GM19023 (cell line): ENCODE data around the gene TUT4.

Experiments used
- ATAC-seq: cut with Tn5 transposase; IDR thresholded peaks from one replicate; pipeline ENCODE4 v1.9.1; 2021; ENCODE audit warnings: mild to moderate bottlenecking, moderate library complexity; ENCODE audit not compliant: unreplicated experiment

Gene TUT4

DNA sequence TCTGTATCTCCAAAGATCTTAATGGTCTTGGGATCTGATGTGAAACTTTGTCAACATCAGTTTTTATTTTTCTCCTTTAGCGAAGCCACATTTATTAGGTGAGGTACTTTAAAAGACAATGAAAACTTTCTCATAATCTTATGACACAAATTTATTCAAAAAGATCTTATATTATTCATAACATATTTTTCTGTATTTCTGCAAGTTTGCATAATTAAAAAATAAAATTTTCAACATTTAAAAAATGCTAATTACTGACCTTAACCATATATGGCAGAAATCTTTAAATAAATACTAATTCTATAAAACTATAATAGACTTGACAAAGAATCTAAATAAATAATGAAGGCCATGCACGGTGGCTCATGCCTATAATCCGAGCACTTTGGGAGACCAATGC is 75.9 kb downstream of the TUT4 start:
- ATAC-seq, result no peak

GRCh38 chr1:52474807-52475206 is 78.1 kb downstream of the TUT4 start:
- no peak for ATAC-seq

GRCh38 chr1:52473039-52473438 is 79.9 kb downstream of the TUT4 start:
- ATAC-seq, result no peak

DNA sequence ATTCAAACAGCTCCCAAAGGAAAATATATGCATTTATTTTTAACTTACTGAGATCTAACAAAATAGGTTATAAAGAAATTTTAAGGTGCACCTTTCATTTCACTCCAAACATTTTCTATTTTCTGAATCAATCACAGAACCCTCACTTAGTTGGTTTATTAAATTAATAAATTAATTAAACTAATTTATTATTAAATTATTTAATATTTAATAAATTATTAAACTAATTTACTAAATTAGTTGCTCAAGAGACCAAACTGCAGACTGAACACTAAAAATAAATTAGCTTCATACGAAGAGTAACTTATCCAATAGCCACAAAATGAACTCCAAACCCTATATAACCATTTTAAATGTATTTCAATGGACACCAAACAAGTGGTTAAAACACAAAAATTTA is 80.5 kb downstream of the TUT4 start:
- ATAC-seq, result no peak

DNA sequence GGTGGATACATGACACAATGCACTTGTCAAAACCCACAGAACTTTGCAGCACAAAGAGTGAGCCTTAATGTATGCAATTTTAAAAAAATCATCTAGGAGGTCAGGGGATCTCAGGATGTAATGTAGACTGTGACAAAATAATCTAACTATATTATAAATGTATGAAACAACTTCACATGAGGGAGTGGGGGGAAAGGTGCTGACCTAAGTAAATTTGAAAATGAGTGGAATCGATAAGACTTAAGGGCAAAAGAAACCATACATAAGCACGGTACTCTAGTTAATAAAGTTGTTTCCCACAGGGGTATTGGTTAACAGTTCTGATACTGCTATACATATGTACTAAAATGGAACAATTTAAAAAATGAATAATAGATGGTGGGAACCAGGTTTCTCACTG is 83.8 kb downstream of the TUT4 start:
- no peak for ATAC-seq

GRCh38 chr1:52463891-52464290 is 89.0 kb downstream of the TUT4 start:
- no peak for ATAC-seq

DNA sequence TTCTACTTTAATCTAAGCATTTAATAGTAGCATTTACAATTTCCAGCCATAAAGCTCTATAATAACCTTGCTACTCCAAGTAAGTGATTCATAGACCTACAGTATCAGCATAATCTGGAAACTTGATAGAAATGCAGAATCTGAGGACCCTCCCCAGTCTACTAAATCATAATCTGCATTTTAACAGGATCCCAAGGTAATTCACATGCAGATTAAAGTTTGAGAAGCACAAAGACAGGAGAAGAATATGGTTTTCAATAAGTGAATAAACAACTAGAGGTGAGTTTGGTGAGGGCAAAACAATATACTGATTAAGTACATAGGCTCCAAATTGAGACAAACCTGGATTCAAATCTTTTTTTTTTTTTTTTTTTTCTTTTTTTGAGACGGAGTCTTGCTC is 91.1 kb downstream of the TUT4 start:
- no peak for ATAC-seq

DNA sequence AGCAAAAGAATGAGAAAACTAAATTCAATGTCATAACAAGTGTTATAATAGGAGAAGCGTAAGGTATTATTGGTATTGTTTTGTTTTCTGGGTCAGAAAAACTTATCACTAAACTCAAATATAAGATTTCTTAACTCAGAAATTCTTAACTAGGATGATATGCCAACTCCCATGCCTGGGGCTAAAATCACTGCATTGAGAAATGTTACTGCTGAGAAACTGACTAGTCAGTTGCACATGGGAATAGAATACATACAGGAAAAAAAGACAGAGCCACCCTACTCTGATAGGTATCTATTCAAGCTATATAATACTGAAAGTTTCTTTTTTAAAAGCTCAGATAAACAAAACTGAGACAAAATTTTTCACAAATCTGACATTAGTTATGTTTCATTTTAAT is 92.2 kb downstream of the TUT4 start:
- no peak for ATAC-seq

GRCh38 chr1:52455686-52456085 is 97.2 kb downstream of the TUT4 start:
- ATAC-seq, result no peak

GRCh38 chr1:52454779-52455178 is 98.1 kb downstream of the TUT4 start:
- ATAC-seq, result no peak

DNA sequence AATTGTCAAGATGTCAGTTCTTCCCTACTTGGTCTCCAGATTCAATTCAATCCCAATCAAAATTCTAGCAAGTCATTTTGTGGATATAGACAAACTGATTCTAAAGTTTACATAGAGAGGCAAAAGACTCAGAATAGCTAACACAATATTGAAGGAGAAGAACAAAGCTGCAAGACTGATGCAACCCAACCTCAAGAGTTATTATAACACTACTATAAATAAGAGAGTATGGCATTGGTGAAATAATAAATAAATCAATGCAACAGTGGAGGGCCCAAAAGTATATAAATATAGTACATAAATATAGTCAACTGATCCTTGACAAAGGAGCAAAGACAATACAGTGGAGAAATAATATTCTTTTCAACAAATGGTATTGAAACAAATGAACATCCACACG is 98.8 kb downstream of the TUT4 start:
- ATAC-seq, result no peak

DNA sequence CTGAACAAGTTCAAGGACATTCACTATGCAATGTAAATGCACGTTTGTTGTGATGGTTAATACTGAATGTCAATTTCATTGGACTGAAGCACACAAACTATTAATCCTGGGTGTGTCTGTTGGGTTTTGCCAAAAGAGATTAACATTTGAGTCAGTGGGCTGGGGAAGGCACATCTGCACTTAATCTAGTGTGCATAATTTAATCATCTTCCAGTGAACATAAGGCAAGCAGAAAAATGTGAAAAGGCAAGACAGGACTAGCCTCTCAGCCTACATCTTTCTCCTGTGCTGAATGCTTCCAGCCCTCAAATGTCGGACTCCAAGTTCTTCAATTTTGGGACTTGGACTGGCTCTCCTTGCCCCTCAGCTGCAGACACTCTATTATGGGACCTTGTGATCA is 108.4 kb downstream of the TUT4 start:
- ATAC-seq, result no peak

DNA sequence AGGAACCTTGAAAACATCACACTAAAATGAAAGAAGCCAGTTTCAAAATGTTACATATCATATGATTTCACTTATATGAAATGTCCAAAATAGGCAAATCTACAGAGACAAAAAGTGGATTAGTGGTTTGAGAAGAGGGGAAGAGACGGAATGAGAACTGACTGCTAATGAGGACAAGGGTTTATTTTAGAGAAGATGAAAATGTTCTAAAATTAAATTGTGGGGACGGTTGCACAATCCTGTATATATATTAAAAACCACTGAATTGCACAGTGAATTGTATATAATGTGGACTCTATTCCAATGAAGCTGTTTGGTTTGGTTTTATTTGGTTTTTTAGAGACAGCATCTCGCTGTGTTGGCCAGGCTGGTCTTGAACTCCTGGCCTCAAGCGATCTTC is 112.9 kb downstream of the TUT4 start:
- ATAC-seq, result no peak

- ATAC-seq, result no peak
These were observed 116.1 kb downstream of the TUT4 start for GRCh38 chr1:52436817-52437216.

- no peak for ATAC-seq
These were observed 117.2 kb downstream of the TUT4 start for GRCh38 chr1:52435650-52436049.

- ATAC-seq, result no peak
These were observed 117.7 kb downstream of the TUT4 start for GRCh38 chr1:52435211-52435610.

DNA sequence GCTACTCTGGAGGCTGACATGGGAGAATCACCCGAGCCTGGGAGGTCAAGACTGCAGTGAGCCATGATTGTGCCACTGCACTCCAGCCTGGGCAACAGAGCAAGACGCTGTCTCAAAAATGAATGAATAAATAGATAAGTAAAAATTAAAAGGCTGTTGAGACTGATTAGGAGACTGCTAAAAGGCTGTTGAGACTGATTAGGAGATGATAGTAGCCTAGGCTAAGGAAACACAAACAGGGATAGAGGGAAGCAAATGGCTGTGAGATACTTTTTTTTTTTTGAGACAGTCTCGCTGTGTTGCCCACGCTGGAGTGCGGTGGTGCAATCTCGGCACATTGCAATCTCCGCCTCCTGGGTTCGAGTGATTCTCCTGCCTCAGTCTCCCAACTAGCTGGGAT is 120.1 kb downstream of the TUT4 start:
- ATAC-seq, result no peak

DNA sequence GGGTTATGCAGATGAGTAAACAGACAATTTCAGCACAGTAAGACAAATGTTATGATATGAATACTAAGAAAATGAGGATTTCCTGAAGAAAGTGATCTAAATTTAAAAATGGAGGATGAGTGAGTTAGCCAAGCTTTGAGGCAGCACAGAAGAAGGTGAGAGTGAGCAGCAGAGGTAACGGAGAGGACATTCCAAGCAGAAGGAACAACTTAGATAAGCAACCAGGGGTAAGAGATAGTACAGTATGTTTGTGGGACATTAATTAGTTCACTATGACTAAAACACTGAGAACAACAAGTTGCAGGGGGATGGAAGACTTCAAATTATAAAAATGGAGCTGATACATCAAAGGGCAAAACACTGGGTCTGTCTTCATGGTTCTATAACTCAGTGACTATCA is 125.7 kb downstream of the TUT4 start:
- no peak for ATAC-seq

DNA sequence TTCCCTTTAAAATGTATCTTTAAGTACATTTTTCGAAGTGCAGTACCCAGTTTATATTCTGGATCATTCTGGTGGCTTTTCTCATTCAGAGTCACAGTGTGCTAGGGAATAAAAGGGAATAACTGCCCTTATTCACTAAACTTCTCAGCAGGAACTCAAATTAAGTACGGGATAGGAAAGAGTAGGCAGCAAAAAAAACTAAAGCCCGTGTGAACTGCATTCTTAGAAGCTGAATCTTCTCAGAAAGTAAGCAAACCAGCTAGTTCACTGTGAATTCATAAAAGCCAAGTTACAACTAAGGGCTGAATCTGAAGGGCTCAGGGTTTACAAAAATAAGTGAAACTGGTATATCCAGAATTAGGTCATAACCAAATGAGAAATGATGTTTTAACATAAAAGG is 126.5 kb downstream of the TUT4 start:
- ATAC-seq, result no peak

GRCh38 chr1:52424813-52425212 is 128.1 kb downstream of the TUT4 start:
- ATAC-seq, result no peak

DNA sequence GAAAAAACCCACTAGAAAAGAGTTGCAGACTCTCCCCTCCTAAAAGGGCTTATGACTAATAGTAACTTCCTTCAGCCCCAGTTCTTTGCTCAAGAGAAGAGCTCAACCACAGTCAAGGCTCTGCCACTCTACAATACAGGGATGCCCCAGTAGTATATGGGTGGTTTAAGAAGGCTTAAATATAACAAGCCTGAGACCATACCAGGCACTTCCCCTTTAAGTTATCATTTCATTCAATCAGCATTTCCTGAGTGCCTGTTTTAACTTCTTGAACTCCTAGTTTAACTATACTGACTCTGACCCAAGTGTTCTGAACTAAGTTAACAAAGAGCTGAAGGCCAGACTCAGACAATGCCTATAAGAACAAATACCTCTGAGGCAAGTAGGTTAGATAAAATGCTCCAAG is 128.7 kb downstream of the TUT4 start:
- ATAC-seq, result no peak

DNA sequence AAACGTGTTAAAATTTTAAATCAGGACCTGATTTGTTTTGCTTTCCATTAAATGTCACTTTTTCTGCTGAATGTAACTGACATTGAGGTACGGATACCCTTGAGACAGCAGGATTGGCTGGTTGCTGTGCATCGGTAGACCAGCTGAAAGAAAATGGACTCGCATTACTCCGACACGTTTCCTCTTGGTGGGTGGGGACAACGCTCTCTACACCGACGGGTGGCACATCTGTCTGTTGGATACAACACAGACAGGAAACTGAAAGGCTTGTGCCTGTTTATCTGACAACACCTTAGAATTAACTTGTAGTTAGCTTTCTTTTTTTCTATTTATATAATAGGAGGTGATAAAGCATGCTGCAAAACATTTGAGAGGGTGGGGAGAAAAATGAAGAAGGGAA is 129.1 kb downstream of the TUT4 start:
- no peak for ATAC-seq

DNA sequence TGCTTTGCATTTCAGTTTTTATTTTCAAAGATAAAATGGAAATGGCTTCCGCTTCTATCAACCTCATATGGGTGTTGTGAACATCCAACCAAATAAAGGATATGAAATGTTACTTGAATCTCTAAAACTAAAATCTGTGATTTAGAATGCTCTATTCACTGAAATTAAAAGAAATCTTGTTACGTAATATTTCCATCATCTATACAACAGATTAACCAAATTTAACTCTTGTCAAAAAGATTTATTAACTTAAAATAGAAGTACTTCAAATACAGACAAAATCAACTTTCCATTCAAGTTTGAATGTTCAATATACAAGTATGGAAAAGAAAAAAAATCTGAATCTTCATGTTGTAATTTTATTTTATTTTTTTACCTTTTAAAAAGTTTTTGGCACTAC is 129.8 kb downstream of the TUT4 start:
- ATAC-seq, result no peak

- no peak for ATAC-seq
These were observed 132.2 kb downstream of the TUT4 start for GRCh38 chr1:52420713-52421112.
